NCI-H526 (cell line): Measurements from ENCODE around the gene MKKS.
"Not testable (repeated sequence)": the region's sequence is repeated elsewhere in the genome, so short reads cannot be mapped to it uniquely, and the experiment has no call there.

ENCODE experiments used
- DNase-seq, 2 experiments: peaks; one replicate each; lab custom pipeline; 2025; lab: John Stamatoyannopoulos, UW

MKKS gene

GRCh38 chr20:10448270-10449156 is 14.5 kb upstream of the MKKS start:
- DNase-seq, result peak; percentile 18 to 44

- DNase-seq, result no peak
Measured at GRCh38 chr20:10447028-10447427, 13.0 kb upstream of the MKKS start.

- DNase-seq, result no peak
Measured at GRCh38 chr20:10445758-10446157, 11.7 kb upstream of the MKKS start.

GRCh38 chr20:10443936-10444335 is 9.9 kb upstream of the MKKS start:
- no peak for DNase-seq

GRCh38 chr20:10438217-10438616 is 4.2 kb upstream of the MKKS start:
- DNase-seq, result no peak

- no peak for DNase-seq
Measured at GRCh38 chr20:10436053-10436699, 2.2 kb upstream of the MKKS start.

- DNase-seq, result peak; percentile 98 to 99
Measured at GRCh38 chr20:10434832-10435812, 1.1 kb upstream of the MKKS start, which contains the start of gene SLX4IP. Gene SLX4IP, plus strand, starts transcription at chr20:10435305. Its CDS starts 22,900 bp downstream, at chr20:10458205.

GRCh38 chr20:10434467-10434831 is 427 bp upstream of the MKKS start:
- DNase-seq, result peak; percentile 99

- DNase-seq, result peak in 1 of 2 experiments; percentile 16
Measured at GRCh38 chr20:10433014-10433622, 904 bp downstream of the MKKS start.

- DNase-seq, result no peak
Measured at GRCh38 chr20:10432079-10432478, 1.9 kb downstream of the MKKS start.

- DNase-seq, result no peak
Measured at GRCh38 chr20:10430704-10431103, 3.3 kb downstream of the MKKS start.

- DNase-seq, result no peak
Measured at GRCh38 chr20:10430000-10430466, 4.0 kb downstream of the MKKS start.

- DNase-seq, result no peak
Measured at GRCh38 chr20:10429443-10429981, 4.5 kb downstream of the MKKS start.

- no peak for DNase-seq
Measured at GRCh38 chr20:10428008-10428407, 6.0 kb downstream of the MKKS start.

- peak; percentile 45 to 67 for DNase-seq
Measured at GRCh38 chr20:10427060-10427692, 6.8 kb downstream of the MKKS start.

GRCh38 chr20:10423735-10424134 is 10.3 kb downstream of the MKKS start:
- no peak for DNase-seq

- no peak for DNase-seq
Measured at GRCh38 chr20:10419550-10420133, 14.4 kb downstream of the MKKS start.

- not testable (repeated sequence) for DNase-seq
Measured at GRCh38 chr20:10417218-10417617, 16.8 kb downstream of the MKKS start.

GRCh38 chr20:10415013-10415650 is 18.9 kb downstream of the MKKS start:
- peak in 1 of 2 experiments; percentile 37 for DNase-seq
